Calu3 (cell line): ENCODE results near the gene ALOX5. TPM values are rescaled to one million over a fixed set of nuclear protein-coding genes. Genes with fewer than 3 reads are reported as not detected.

Experiments
- BruUV-seq: library from RNA; stranded (reverse); fragments of 400-500 nt; replicated peaks from 2 replicates; lab custom pipeline; 2021; lab: Mats Ljungman, UMichigan
- CTCF ChIA-PET: fragments of 300-600 bp; sonication (Branson Sonifier 250); formaldehyde crosslinking; loops from one replicate; lab custom pipeline; 2022; ENCODE audit warnings: antibody characterized with exemption; lab: Charles Lee
- DNase-seq: peaks from one replicate; pipeline ENCODE4 v3.0.0; 2022
- H3K27ac Mint-ChIP-seq: one replicate; pipeline ENCODE4 v1.8.0; 2022; ENCODE audit warnings: mixed read lengths; ENCODE audit not compliant: unreplicated experiment
- H3K27me3 Mint-ChIP-seq: one replicate; pipeline ENCODE4 v1.8.0; 2022; ENCODE audit warnings: mixed read lengths; ENCODE audit not compliant: unreplicated experiment
- H3K36me3 Mint-ChIP-seq: one replicate; pipeline ENCODE4 v1.8.0; 2022; ENCODE audit warnings: mild to moderate bottlenecking, moderate library complexity, mixed read lengths; ENCODE audit not compliant: insufficient read depth, unreplicated experiment
- H3K4me1 Mint-ChIP-seq: one replicate; pipeline ENCODE4 v1.8.0; 2022; ENCODE audit warnings: mild to moderate bottlenecking, low read depth, mixed read lengths; ENCODE audit not compliant: unreplicated experiment
- H3K4me3 Mint-ChIP-seq: one replicate; pipeline ENCODE4 v1.8.0; 2022; ENCODE audit warnings: mild to moderate bottlenecking, low read depth, moderate library complexity, mixed read lengths; ENCODE audit not compliant: unreplicated experiment
- H3K9me3 Mint-ChIP-seq: one replicate; pipeline ENCODE4 v1.8.0; 2022; ENCODE audit warnings: low read depth, mixed read lengths; ENCODE audit not compliant: unreplicated experiment
- intact Hi-C: fragments of 100-400 bp; cut with micrococcal nuclease; formaldehyde crosslinking; loops from one replicate; pipeline ENCODE4 v1.10.0; 2022; ENCODE audit not compliant: unreplicated experiment
- total RNA-seq: library from RNA; stranded (reverse); gene quantifications from 2 replicates; pipeline ENCODE4 v1.2.3, GENCODE V29; 2022
- TF ChIP-seq, protein P1 (sequence below): fragments of 200-600 bp; IDR thresholded peaks from one replicate; pipeline ENCODE4 v1.8.0; 2022; ENCODE audit warnings: antibody characterized with exemption; ENCODE audit not compliant: unreplicated experiment

Gene ALOX5
- total RNA-seq, 1 experiment from 2014 or later = 44.9 TPM

DNA sequence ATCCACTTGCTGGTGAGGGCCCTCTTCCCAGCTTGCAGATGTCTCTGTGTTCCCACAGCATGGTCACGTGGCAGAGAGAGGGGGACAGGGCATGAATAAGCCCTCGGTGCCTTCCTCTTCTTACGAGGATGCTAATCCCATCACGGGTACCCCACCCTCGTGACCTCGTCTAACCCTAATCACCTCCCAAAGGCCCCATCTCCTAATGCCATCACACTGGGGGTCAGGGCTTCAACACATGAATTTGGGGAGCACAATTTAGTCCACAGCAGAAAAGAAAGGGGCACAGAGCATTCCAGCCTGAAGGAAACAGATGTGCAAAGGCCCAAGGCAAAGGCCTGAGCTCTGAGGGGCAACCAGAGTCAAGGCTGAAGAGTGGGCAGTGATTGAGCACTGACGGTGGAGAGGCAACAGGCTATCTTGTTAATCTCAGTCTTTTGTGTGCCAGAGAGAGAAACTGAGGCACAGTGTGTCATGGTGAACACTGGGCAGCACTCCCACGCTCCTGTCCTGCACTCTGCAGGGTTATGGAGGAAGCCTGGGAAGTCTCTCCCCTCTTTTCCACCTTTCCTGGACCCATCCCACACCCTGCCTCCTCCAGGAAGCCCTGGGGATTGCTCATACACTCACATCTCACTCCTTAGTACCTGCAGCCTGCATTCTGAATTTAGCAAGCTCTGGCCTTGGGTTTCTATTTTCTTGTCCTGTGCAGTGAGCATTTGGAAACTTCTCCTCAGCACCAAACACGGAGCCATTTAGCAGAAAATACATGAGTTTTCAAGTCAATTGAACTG is 49.0 kb downstream of the ALOX5 start:
- BruUV-seq = no TSS peak
- peaks cover 46% of the 10 kb centered on the region for H3K4me1 Mint-ChIP-seq

DNA sequence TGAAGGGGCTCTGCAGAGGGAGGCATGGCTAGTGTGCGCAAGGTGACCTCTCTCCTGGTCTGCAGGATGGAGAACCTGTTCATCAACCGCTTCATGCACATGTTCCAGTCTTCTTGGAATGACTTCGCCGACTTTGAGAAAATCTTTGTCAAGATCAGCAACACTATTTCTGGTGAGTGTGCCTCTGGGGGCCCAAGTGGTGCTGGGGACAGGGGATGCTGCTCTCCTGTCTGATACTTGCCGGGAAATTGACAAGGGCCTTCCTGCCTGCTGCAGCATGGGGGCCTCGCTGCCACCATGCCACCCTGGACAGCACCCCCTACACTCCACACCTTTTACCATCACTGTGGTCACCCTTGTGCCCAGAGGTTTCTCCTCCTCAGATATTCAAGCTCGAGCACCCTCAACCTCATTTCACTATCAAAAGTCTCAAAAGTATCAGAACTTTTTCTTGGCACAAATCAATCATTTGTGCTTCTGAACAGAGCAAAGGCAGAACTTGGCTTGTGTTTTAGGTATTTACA is 50.0 kb downstream of the ALOX5 start:
- Mint-ChIP-seq H3K27ac (no peak overlapping the region), H3K27me3 (no peaks in the 10 kb centered on the region), H3K4me1 (peaks cover 38% of the 10 kb centered on the region), H3K4me3 (no peak overlapping the region), H3K9me3 (no peaks in the 10 kb centered on the region), H3K36me3 (peaks cover 22% of the 10 kb centered on the region)
- no TSS peak for BruUV-seq
- CTCF ChIA-PET = no interaction called here
- intact Hi-C loops = no loop called here
- no peak for DNase-seq
- TF ChIP-seq, protein P1, sequence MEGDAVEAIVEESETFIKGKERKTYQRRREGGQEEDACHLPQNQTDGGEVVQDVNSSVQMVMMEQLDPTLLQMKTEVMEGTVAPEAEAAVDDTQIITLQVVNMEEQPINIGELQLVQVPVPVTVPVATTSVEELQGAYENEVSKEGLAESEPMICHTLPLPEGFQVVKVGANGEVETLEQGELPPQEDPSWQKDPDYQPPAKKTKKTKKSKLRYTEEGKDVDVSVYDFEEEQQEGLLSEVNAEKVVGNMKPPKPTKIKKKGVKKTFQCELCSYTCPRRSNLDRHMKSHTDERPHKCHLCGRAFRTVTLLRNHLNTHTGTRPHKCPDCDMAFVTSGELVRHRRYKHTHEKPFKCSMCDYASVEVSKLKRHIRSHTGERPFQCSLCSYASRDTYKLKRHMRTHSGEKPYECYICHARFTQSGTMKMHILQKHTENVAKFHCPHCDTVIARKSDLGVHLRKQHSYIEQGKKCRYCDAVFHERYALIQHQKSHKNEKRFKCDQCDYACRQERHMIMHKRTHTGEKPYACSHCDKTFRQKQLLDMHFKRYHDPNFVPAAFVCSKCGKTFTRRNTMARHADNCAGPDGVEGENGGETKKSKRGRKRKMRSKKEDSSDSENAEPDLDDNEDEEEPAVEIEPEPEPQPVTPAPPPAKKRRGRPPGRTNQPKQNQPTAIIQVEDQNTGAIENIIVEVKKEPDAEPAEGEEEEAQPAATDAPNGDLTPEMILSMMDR = no peak

More for the DNA sequence above, 49.0 kb downstream of the ALOX5 start:
- intact Hi-C loops = no loop called here
- no peaks in the 10 kb centered on the region for H3K9me3 Mint-ChIP-seq
- H3K27me3 Mint-ChIP-seq = no peaks in the 10 kb centered on the region
- peaks cover 22% of the 10 kb centered on the region for H3K36me3 Mint-ChIP-seq
- no peak overlapping the region for H3K27ac Mint-ChIP-seq
- no peak overlapping the region for H3K4me3 Mint-ChIP-seq
- no peak for DNase-seq
- CTCF ChIA-PET = no interaction called here
- TF ChIP-seq, protein P1 = no peak

DNA sequence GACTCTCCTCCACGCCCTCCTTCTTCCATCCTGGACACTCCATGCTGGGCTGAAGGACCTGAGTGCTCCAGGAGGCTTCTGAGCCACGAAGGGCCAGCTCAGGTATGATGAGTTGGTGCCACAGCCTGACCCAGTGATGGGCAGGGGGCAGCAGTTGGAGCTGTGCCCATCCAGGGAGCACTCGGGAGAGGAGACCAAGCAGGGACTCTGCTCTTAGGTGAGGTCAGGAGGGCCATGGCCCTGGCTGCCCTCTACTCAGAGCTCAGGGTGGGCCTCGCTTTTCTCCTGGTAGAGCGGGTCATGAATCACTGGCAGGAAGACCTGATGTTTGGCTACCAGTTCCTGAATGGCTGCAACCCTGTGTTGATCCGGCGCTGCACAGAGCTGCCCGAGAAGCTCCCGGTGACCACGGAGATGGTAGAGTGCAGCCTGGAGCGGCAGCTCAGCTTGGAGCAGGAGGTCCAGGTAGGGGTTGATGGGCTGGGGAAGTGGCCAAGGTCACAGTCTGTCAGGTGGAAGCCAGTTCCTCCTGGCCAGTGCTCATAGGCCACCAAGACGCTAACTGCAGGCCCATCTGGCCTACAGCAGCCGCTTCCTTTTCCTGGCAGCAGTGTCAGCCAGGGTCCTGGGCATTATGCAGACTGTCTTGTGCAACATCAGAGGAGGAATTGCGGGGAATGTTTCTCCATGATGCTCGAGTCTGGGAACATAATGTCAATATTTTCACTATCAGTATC is 50.8 kb downstream of the ALOX5 start:
- Mint-ChIP-seq H3K27me3 (no peaks in the 10 kb centered on the region), H3K27ac (no peak overlapping the region), H3K36me3 (peaks cover 17% of the 10 kb centered on the region), H3K4me3 (no peak overlapping the region), H3K9me3 (no peaks in the 10 kb centered on the region), H3K4me1 (peaks cover 30% of the 10 kb centered on the region)
- CTCF ChIA-PET = no interaction called here
- intact Hi-C loops = no loop called here
- DNase-seq = no peak
- TF ChIP-seq, protein P1 = no peak
- BruUV-seq = no TSS peak

DNA sequence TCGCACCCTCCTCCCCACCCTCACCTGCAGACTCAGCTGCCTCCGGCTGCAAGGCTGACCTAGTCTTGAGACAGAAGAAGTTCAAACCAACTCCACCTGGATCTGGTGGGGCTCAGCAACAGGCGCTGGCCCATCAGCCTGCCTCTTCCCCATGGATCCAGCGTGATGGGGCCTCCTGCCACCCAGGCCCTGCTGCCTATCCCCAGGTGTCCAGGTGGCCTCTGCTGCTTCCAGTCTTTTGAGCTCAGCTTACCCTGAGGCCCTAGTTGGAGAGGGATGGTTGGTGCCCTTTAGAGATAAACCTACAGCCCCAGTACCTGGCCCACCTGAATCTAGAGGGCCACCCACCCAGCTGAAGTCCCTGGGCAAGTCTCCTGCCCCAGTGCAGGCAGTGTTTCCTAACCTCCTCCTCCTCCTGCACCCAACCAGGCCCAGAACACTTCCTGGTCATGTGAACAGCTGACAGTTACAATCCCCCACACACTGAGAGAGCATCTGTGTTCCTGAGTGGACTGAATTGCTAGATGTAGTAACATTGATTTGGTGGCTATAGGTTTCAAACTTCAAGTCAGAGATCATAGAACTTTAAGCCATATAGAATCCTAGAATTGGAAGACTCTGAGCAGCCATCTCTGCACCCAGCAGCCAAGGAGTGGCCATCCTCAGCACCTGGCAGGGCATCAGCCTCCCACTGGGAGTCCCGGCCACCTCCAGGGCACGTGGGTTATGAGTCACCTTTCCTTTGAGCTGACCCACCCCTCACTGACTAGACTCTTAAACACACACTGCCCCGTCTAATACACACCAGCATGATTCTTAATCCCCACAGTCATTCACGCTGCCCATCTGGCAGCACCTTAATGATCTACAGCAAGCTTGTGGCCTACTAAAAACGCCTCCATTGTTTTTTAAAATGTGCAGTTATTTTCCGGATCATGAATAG is 51.9 kb downstream of the ALOX5 start:
- H3K36me3 Mint-ChIP-seq = peaks cover 17% of the 10 kb centered on the region
- peaks cover 20% of the 10 kb centered on the region for H3K4me1 Mint-ChIP-seq
- DNase-seq = peak; percentile 77
- H3K4me3 Mint-ChIP-seq = no peak overlapping the region
- H3K27ac Mint-ChIP-seq = peak overlapping the region; percentile 77
- CTCF ChIA-PET = interaction anchor here (1.3 kb wide), 1 partner anchor 42 kb away, joined by 3 read pairs; no protein-coding TSS in a partner anchor
- intact Hi-C loops = no loop called here
- H3K27me3 Mint-ChIP-seq = no peaks in the 10 kb centered on the region
- BruUV-seq = no TSS peak
- H3K9me3 Mint-ChIP-seq = no peaks in the 10 kb centered on the region
- TF ChIP-seq, protein P1 = no peak
